HG02571 (cell line): ENCODE measurements around the gene VPS35L.
"Not testable (repeated sequence)": the region's sequence is repeated elsewhere in the genome, so short reads cannot be mapped to it uniquely, and the experiment has no call there.

Experiments used
- ATAC-seq: cut with Tn5 transposase; IDR thresholded peaks from one replicate; pipeline ENCODE4 v1.9.1; 2021; ENCODE audit warnings: mild to moderate bottlenecking, moderate library complexity; ENCODE audit not compliant: unreplicated experiment

The VPS35L gene

GRCh38 chr16:19708296-19709205 lies 153.0 kb downstream of the VPS35L start:
- ATAC-seq = no peak

GRCh38 chr16:19709381-19710136 lies 154.1 kb downstream of the VPS35L start:
- ATAC-seq = no peak

- ATAC-seq = no peak
Observed at GRCh38 chr16:19710191-19710908, 154.8 kb downstream of the VPS35L start.

GRCh38 chr16:19710991-19711545 lies 155.6 kb downstream of the VPS35L start:
- ATAC-seq = no peak

GRCh38 chr16:19711643-19712042 lies 156.1 kb downstream of the VPS35L start:
- no peak for ATAC-seq

- ATAC-seq = no peak
Observed at GRCh38 chr16:19712418-19713058, 157.0 kb downstream of the VPS35L start.

- ATAC-seq = no peak
Observed at GRCh38 chr16:19713697-19714096, 158.2 kb downstream of the VPS35L start.

GRCh38 chr16:19715566-19715965 lies 160.1 kb downstream of the VPS35L start:
- ATAC-seq = no peak

- no peak for ATAC-seq
Observed at GRCh38 chr16:19716183-19716582, 160.7 kb downstream of the VPS35L start.

GRCh38 chr16:19716728-19717127 lies 161.2 kb downstream of the VPS35L start:
- ATAC-seq = not testable (repeated sequence)

GRCh38 chr16:19717314-19717713 lies 161.8 kb downstream of the VPS35L start:
- ATAC-seq = no peak

- ATAC-seq = peak; percentile 95
Observed at GRCh38 chr16:19717741-19718623, 162.5 kb downstream of the VPS35L start, which contains the start of the genes IQCK and KNOP1. Gene IQCK (plus strand): TSS chr16:19718271. CDS start chr16:19718307, 36 bp downstream. Gene KNOP1 (minus strand): TSS chr16:19718227. CDS start chr16:19715035, 3,192 bp downstream.

GRCh38 chr16:19718624-19718965 lies 163.1 kb downstream of the VPS35L start:
- ATAC-seq = no peak

- ATAC-seq = no peak
Observed at GRCh38 chr16:19722269-19722952, 166.9 kb downstream of the VPS35L start.

GRCh38 chr16:19722981-19723380 lies 167.5 kb downstream of the VPS35L start:
- ATAC-seq = no peak

GRCh38 chr16:19728636-19728965 lies 173.1 kb downstream of the VPS35L start:
- ATAC-seq = no peak

- ATAC-seq = no peak
Observed at GRCh38 chr16:19733551-19733950, 178.0 kb downstream of the VPS35L start.

- no peak for ATAC-seq
Observed at GRCh38 chr16:19735074-19735867, 179.8 kb downstream of the VPS35L start.
